ENCODE measurements around the gene RNU2-63P.

DNA sequence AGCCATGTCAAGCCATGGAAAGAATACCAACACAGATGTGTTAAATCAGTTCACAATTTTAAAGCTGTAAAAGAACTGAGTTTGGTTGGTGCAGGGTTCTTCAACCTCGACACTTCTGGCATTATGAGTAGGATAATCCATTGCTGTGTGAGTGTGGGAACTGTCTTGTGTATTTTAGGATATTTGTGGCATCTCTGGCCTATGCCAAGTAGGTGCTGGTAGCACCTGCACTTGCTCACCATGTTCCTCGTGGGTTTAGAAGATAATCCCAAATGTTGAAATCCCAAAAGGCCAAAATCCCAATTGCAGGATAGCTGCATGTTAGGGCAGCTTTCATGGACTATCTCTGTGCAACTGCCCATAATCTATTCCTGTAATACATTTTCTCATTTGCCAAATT, 35.4 kb upstream of the RNU2-63P start:
- TF ChIP-seq FOXM1 (IDR thresholded peaks at IDR 0.05; ENCODE audit: borderline replicate concordance) (no peak), HDGF (IDR thresholded peaks at IDR 0.05; ENCODE audit: borderline replicate concordance) (no peak)
- TF ChIP-seq, protein P1, sequence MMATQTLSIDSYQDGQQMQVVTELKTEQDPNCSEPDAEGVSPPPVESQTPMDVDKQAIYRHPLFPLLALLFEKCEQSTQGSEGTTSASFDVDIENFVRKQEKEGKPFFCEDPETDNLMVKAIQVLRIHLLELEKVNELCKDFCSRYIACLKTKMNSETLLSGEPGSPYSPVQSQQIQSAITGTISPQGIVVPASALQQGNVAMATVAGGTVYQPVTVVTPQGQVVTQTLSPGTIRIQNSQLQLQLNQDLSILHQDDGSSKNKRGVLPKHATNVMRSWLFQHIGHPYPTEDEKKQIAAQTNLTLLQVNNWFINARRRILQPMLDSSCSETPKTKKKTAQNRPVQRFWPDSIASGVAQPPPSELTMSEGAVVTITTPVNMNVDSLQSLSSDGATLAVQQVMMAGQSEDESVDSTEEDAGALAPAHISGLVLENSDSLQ (IDR thresholded peaks at IDR 0.05): no peak

Data from HEK293T (cell line).